SHP77 treated with DMSO at 0.1 percent for 48 hours (cell line): Measurements from ENCODE around the gene NUP42.

Experiments
- DNase-seq: peaks from one replicate; lab custom pipeline; 2025; lab: John Stamatoyannopoulos, UW

The NUP42 gene

DNA sequence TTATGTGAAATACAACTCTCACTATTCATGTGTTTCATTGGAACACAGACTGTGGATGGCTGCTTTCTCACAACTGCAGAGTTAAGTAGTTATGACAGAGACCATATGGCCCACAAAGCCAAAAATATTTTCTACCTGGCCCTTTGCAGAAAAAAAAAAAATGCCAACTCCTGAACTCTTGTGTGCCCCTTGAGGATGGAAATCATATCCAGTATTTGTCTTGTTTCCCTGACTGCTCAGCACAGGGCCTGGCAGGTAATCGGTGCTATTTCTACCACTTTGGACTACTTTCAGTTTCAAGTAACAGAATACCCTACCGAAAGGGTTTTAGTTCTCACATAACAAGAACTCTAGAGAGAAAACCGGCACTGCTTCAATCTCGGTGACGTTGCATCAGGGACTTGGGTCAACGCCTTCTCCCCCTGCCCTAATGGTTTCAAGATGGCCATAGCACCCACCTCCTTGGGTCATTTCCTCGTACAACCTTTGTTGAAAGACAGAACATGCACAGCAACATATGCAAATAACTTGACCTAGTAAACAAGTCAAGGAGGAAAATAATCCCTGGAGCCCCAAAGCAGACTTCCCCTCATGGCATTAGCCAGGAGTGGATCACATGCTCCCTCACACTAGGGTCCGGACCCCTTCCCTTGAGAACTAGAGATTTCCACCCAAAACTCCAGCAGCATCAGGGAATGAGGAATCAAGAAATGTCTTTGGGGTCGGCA, 52.9 kb downstream of the NUP42 start:
- DNase-seq: no peak

DNA sequence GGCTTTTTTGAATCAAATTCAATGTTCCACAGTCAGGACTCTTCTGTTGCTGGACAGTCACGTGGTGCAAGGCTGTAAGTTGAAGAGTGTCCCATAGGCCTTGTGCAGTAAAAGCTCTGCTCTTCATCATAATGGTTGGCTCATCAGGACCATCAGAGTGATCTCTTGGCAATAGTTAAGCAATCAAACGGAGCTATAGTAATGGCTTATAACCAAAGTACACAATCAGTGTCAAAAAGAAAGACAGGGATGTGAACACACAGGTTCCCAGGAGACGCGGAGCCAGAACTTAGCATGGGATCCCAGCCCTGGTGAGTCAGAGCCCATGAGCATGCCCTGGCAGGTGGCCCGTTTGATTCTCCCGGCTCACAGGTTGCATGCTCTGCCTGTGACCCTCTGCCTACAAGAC, 54.0 kb downstream of the NUP42 start:
- no peak for DNase-seq

DNA sequence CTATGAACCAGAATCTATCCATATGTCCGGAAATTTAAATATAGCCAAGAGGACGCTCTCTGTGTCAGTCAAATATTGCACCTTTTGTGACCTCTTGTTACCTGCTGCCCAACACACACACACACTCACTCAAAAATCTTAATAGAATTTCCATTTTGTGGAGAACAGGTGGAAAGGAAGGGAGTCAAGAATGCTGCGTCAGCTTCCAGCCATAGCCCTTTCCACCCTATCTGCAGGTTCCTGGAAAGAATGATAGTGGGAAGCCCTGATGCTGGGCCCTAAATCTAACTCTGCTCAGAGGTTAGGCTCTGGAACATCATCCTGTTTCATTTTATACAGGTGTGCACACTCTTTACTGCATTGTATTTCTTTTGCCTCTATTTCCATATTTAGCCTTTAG, 55.2 kb downstream of the NUP42 start:
- DNase-seq: no peak

DNA sequence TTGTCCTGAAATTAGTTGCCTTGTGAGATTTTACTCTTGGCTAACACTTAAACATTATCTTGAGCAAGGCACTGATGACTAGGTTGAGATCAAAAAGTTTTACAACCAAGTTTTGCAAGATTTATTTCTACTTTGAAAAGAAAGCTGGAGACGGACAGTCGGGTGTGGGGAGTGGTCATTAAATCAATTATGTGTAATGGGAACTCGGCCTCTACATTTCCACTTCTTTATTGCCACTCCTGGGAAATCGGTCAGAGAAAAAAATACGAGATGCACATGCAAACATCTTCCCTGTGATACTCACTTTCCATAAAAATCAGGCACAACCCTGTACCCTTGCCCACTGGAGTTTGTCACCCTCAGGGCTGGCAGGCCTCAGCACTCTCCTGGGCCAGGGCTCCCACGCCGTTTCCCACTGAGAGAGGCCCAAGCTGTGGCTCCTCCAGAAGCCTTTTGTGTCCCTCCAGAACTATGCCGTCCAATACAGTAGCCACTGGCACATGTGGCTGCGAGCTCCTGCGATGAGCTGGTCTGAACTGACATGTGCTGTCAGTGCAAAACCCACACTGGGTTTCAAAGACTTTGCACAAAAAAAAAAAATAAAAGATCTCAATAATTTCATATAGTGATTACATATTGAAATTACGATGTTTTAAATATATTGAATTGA, 57.3 kb downstream of the NUP42 start:
- DNase-seq: no peak

DNA sequence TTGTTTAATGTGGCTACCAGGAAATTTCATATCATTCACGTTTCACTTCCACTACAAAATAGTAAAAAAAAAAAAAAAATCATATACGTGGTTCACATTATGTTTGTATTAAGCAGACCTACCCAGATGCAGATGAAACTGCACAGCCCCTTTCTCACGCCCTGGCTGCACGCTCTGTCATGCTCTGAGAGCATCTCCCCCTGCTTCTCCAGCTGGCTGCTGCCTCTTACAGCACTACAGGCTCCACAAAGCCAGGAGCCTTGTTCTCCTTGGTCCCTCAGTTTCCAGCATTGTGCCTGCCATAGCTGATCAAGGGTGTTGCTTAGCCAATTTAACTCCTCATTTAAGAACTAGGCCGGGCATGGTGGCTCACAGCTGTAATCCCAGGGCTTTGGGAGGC, 57.9 kb downstream of the NUP42 start:
- DNase-seq: no peak

DNA sequence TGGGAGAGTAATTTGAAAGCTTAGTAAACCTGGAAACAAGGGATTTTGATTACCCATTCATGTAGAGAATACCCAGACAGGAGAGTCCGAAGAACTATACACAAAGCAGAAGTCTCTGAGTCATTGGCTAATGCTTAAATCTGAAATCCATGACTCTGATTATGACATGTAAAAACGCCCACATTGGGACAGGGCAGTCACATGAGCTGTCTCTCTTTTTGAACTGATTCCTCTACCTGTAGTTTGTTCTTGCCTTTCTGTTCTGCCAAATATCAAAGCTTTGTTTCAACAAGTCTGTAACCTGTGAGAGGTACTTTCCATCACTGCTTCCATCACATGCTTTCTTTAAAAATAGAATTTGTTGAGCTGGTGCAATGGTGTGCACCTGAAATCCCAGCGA, 60.5 kb downstream of the NUP42 start:
- no peak for DNase-seq

DNA sequence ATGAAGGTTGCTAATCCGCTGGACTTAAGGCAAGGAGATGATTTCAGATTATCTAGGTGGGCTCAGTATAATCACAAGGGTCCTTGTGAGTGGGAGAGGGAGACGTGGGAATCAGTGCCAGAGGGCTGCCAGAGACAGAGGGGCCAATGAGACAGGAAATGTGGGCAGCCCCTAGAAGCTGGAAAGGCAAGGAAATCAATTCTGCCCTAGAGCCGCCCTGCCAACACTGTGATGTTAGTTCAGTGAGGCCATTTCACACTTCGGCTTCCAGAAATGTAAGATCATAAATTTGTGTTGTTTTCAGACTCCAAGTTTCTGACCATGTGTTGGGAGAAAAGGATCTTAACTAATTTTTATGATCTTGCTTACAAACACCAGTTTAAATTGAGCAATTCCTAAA, 61.1 kb downstream of the NUP42 start:
- DNase-seq: no peak

DNA sequence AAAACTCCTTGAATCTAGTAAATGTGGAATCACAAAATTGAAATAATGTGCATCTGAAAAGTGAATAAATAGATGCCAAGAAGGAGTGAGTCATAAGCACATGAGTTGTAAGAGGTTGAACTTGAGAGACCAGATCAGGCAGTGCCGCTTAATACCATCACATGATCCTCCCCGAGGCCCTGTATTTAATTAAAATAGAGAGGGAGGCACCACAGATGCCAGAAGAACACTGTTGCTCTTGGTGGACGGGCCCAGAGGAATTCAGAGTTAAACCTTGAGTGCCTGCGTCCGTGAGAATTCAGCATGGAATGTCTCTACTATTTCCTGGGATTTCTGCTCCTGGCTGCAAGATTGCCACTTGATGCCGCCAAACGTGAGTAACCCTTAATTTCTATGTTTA, 64.7 kb downstream of the NUP42 start, which contains the start of gene GPNMB:
Gene GPNMB (plus strand): TSS at position 221 of the 400 bp plus-strand sequence. CDS start 83 bp downstream, at position 304.
- DNase-seq: no peak

DNA sequence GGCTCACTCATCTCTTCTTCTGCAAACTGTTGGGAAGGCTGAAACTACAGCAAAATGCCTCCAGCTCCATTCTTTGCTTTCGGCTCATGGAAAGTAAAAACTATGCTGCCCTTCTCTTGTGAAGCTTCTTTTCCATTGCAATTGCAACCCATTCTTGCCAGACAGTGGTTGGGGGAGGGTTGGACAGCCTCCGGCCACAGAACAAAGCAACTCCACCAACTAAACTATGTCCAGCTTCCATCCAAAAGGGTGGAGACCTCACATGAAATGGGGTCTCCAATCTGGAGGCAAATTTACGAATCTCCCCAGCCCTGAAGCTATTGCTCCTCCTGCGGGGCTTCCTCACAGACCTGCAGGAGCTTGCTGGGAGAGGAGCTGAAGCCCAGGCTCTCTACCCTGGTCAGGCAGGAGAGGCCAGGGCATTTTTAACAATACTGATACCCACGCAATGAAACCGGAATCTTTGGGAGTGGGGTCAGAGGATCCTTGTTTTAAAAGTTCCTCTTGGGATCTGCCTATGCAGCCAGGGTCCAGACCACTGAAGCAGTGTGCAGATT, 65.3 kb downstream of the NUP42 start:
- DNase-seq: no peak

DNA sequence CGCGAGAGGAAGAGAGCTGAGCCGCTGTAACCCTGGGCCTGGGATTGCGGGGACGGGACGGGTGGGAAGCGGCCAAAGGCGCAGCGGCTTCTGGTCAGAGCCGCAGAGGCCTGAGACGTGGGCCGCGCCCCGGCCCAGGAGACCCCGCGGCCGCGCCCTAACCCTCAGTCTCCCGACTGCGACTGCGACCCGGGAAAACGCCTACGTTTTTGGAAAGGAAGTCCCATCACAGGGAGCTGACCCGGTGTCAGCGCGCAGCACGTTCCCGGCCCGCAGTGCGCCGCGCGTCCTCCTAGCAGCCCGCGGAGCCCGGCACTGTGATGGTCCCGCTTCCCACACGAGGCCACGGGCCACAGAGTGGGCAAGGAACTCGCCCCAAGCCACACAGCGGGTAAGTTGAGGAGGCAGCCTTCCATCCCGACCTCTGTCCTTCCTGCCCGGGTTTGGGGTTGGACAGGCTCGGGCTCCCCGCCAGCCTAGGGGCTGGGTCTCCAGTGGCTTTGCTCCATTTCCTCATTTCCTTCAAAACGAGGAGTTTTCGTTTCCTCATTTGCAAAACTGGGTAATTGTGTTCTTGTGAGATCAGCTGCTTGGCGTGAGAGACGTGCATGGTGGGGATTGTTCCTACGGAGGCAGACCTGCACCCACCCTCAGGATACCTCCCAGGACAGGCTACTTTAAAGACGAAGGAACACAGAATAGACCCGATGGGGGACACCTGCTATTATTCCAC, 65.9 kb downstream of the NUP42 start:
- no peak for DNase-seq

DNA sequence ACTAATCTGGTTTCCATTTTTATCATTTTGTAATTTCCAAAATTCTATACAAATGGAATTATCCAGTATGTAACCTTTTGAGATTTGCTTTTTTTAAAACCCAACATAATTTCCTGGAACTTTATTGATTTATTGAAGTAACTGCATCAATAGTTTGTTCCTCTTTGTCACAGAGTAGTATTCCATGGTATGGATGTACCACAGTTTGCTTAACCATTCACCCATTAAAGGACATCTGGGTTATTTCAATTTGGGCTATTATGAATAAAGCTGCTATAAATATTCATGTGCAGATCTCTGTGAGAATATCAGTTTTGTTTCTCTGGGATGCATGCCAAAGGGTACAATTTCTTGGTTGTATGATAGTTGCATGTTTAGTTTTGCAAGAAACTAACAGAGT, 67.6 kb downstream of the NUP42 start:
- DNase-seq: no peak
